NCI-H2081 treated with DMSO at 0.1 percent for 48 hours (cell line): Measurements from ENCODE around the gene TPM1.

ENCODE experiments used
- DNase-seq: peaks from one replicate; lab custom pipeline; 2025; lab: John Stamatoyannopoulos, UW

The TPM1 gene

GRCh38 chr15:63016234-63016633 is 26.3 kb upstream of the TPM1 start:
- DNase-seq = no peak

- DNase-seq = no peak
Measured at GRCh38 chr15:63018639-63019038, 23.9 kb upstream of the TPM1 start.

- no peak for DNase-seq
Measured at GRCh38 chr15:63019511-63020109, 22.9 kb upstream of the TPM1 start.

GRCh38 chr15:63020128-63020527 is 22.4 kb upstream of the TPM1 start:
- DNase-seq = no peak

- DNase-seq = no peak
Measured at GRCh38 chr15:63020759-63021430, 21.7 kb upstream of the TPM1 start.

GRCh38 chr15:63022181-63022580 is 20.4 kb upstream of the TPM1 start:
- no peak for DNase-seq

GRCh38 chr15:63022663-63023062 is 19.9 kb upstream of the TPM1 start:
- no peak for DNase-seq

GRCh38 chr15:63023351-63023945 is 19.1 kb upstream of the TPM1 start:
- no peak for DNase-seq

- DNase-seq = no peak
Measured at GRCh38 chr15:63025460-63025859, 17.1 kb upstream of the TPM1 start.

GRCh38 chr15:63027646-63028045 is 14.9 kb upstream of the TPM1 start:
- no peak for DNase-seq

- DNase-seq = no peak
Measured at GRCh38 chr15:63028442-63029110, 14.0 kb upstream of the TPM1 start.

- no peak for DNase-seq
Measured at GRCh38 chr15:63029676-63030075, 12.9 kb upstream of the TPM1 start.

- DNase-seq = no peak
Measured at GRCh38 chr15:63030101-63030551, 12.4 kb upstream of the TPM1 start.

- no peak for DNase-seq
Measured at GRCh38 chr15:63034578-63034977, 8.0 kb upstream of the TPM1 start.

GRCh38 chr15:63035253-63035652 is 7.3 kb upstream of the TPM1 start:
- no peak for DNase-seq

GRCh38 chr15:63035977-63036376 is 6.6 kb upstream of the TPM1 start:
- no peak for DNase-seq

- DNase-seq = no peak
Measured at GRCh38 chr15:63037976-63038720, 4.4 kb upstream of the TPM1 start.

- no peak for DNase-seq
Measured at GRCh38 chr15:63038926-63039673, 3.4 kb upstream of the TPM1 start.

- DNase-seq = no peak
Measured at GRCh38 chr15:63039811-63040210, 2.7 kb upstream of the TPM1 start.

GRCh38 chr15:63040509-63040908 is 2.0 kb upstream of the TPM1 start:
- no peak for DNase-seq

- DNase-seq = no peak
Measured at GRCh38 chr15:63040954-63041353, 1.6 kb upstream of the TPM1 start.
